ENCODE data around the gene PANX1.

PANX1 gene

GRCh38 chr11:94178331-94178730, 49.7 kb downstream of the PANX1 start:
- peaks cover 33% of the 10 kb centered on the region for H3K36me3 ChIP-seq
- no peak overlapping the region for H3K27ac ChIP-seq
- H3K27me3 ChIP-seq (ENCODE audit: insufficient read depth, low read depth, severe bottlenecking) = no peaks in the 10 kb centered on the region
- H3K4me3 ChIP-seq (ENCODE audit: low read depth, low read length) = no peak overlapping the region
- no peak for TF ChIP-seq CTCF (IDR thresholded peaks at IDR 0.05; ENCODE audit: low read depth, low read length)
- no peaks in the 10 kb centered on the region for H3K9me3 ChIP-seq (ENCODE audit: severe bottlenecking)
- DNase-seq = no peak

GRCh38 chr11:94179696-94180095, 51.1 kb downstream of the PANX1 start:
- H3K27me3 ChIP-seq (ENCODE audit: insufficient read depth, low read depth, severe bottlenecking) = no peaks in the 10 kb centered on the region
- H3K9me3 ChIP-seq (ENCODE audit: severe bottlenecking) = no peaks in the 10 kb centered on the region
- H3K27ac ChIP-seq = no peak overlapping the region
- DNase-seq = no peak
- H3K4me3 ChIP-seq (ENCODE audit: low read depth, low read length) = no peak overlapping the region
- no peak for TF ChIP-seq CTCF (IDR thresholded peaks at IDR 0.05; ENCODE audit: low read depth, low read length)
- H3K36me3 ChIP-seq = peaks cover 26% of the 10 kb centered on the region

GRCh38 chr11:94181526-94181925, 52.9 kb downstream of the PANX1 start:
- peaks cover 26% of the 10 kb centered on the region for H3K36me3 ChIP-seq
- no peak for DNase-seq
- no peaks in the 10 kb centered on the region for H3K27me3 ChIP-seq (ENCODE audit: insufficient read depth, low read depth, severe bottlenecking)
- H3K4me3 ChIP-seq (ENCODE audit: low read depth, low read length) = no peak overlapping the region
- no peak overlapping the region for H3K27ac ChIP-seq
- H3K9me3 ChIP-seq (ENCODE audit: severe bottlenecking) = no peaks in the 10 kb centered on the region
- no peak for TF ChIP-seq CTCF (IDR thresholded peaks at IDR 0.05; ENCODE audit: low read depth, low read length)

GRCh38 chr11:94181943-94182342, 53.3 kb downstream of the PANX1 start:
- H3K4me3 ChIP-seq (ENCODE audit: low read depth, low read length) = no peak overlapping the region
- DNase-seq = no peak
- no peak for TF ChIP-seq CTCF (IDR thresholded peaks at IDR 0.05; ENCODE audit: low read depth, low read length)
- H3K36me3 ChIP-seq = peaks cover 26% of the 10 kb centered on the region
- no peaks in the 10 kb centered on the region for H3K9me3 ChIP-seq (ENCODE audit: severe bottlenecking)
- no peak overlapping the region for H3K27ac ChIP-seq
- H3K27me3 ChIP-seq (ENCODE audit: insufficient read depth, low read depth, severe bottlenecking) = no peaks in the 10 kb centered on the region

GRCh38 chr11:94183251-94183885, 54.7 kb downstream of the PANX1 start:
- no peak for DNase-seq
- Histone ChIP-seq H3K9me3 (ENCODE audit: severe bottlenecking) (no peaks in the 10 kb centered on the region), H3K4me3 (ENCODE audit: low read depth, low read length) (no peak overlapping the region), H3K27ac (no peak overlapping the region), H3K27me3 (ENCODE audit: insufficient read depth, low read depth, severe bottlenecking) (no peaks in the 10 kb centered on the region), H3K36me3 (peaks cover 24% of the 10 kb centered on the region)
- TF ChIP-seq CTCF (IDR thresholded peaks at IDR 0.05; ENCODE audit: low read depth, low read length) = no peak

- TF ChIP-seq CTCF (IDR thresholded peaks at IDR 0.05; ENCODE audit: low read depth, low read length) = peak; percentile 90
- Histone ChIP-seq H3K36me3 (peaks cover 20% of the 10 kb centered on the region), H3K4me3 (ENCODE audit: low read depth, low read length) (no peak overlapping the region), H3K27me3 (ENCODE audit: insufficient read depth, low read depth, severe bottlenecking) (no peaks in the 10 kb centered on the region), H3K9me3 (ENCODE audit: severe bottlenecking) (no peaks in the 10 kb centered on the region), H3K27ac (no peak overlapping the region)
- peak; percentile 71 for DNase-seq
Observed at GRCh38 chr11:94183886-94184264, 55.2 kb downstream of the PANX1 start.
